SU-DHL-6 (cell line): ENCODE measurements around the gene DMD.

ENCODE experiments used
- EZH2phosphoT487 ChIP-seq: fragments of 200-600 bp; sonication (generic), shearing (Covaris generic); conservative IDR thresholded peaks from 2 replicates; pipeline ENCODE4 v1.6.1; 2018; ENCODE audit warnings: mild to moderate bottlenecking, antibody characterized with exemption, low read length, moderate library complexity, mixed read lengths
- TF ChIP-seq, protein P1 (sequence below): fragments of 200-600 bp; sonication (generic); IDR thresholded peaks from one replicate; pipeline ENCODE4 v1.5.1; 2017; ENCODE audit warnings: antibody characterized with exemption, mild to moderate bottlenecking, low read length, moderate library complexity; ENCODE audit not compliant: insufficient read depth, poor library complexity, severe bottlenecking

DNA sequence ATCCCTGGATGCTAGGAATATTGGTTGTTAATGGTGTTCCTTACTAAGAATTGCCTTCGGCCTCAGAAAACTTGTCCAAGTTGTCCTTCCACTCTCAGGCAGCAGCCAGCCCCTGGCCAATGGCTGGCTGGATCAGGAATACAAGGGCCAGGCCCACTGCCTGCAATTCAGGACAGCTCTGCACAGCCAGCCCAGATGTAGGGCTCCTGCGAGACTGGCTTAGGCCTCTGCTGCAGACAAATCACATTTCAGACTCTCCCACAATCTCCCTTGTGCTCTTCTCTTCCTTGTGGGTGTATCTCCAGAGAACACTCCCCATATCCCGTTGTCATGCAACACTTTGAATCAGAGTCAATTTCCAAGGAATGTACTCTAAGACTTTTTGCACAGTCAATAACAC lies 1391.9 kb downstream of the DMD start:
- TF ChIP-seq, protein P1, sequence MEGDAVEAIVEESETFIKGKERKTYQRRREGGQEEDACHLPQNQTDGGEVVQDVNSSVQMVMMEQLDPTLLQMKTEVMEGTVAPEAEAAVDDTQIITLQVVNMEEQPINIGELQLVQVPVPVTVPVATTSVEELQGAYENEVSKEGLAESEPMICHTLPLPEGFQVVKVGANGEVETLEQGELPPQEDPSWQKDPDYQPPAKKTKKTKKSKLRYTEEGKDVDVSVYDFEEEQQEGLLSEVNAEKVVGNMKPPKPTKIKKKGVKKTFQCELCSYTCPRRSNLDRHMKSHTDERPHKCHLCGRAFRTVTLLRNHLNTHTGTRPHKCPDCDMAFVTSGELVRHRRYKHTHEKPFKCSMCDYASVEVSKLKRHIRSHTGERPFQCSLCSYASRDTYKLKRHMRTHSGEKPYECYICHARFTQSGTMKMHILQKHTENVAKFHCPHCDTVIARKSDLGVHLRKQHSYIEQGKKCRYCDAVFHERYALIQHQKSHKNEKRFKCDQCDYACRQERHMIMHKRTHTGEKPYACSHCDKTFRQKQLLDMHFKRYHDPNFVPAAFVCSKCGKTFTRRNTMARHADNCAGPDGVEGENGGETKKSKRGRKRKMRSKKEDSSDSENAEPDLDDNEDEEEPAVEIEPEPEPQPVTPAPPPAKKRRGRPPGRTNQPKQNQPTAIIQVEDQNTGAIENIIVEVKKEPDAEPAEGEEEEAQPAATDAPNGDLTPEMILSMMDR = no peak
- TF ChIP-seq EZH2phosphoT487 = no peak
